Measurements from ENCODE around the gene POLR2I. TPM values are rescaled to one million over a fixed set of nuclear protein-coding genes. Genes with fewer than 3 reads are reported as not detected.

The POLR2I gene
- total and polyA plus RNA-seq, 2 of the 13 experiments (the other 11 are each of a cell fraction or from before 2014, with no cell fraction given): 40.5 to 104 TPM

DNA sequence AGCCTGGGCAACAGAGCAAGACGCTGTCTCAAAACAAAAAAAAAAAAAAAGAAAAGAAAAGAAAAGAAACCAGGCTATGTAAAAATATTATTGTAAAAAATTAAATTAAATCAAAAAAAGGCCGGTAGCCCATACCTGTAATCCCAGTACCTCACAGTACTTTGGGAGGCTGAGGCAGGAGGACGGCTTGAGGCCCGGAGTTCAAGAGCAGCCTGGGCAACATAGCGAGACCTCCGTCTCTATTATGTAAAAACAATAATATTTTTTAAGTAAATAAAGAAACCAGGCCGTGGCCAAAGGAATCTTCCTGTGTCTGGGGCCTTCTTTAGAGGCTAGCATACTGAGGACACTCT is 24.4 kb upstream of the POLR2I start (continued):
- TF ChIP-seq, protein P1, sequence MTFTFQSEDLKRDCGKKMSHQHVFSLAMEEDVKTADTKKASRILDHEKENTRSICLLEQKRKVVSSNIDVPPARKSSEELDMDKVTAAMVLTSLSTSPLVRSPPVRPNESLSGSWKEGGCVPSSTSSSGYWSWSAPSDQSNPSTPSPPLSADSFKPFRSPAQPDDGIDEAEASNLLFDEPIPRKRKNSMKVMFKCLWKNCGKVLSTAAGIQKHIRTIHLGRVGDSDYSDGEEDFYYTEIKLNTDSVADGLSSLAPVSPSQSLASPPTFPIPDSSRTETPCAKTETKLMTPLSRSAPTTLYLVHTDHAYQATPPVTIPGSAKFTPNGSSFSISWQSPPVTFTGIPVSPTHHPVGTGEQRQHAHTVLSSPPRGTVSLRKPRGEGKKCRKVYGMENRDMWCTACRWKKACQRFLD (CRISPR knock-in tag; IDR thresholded peaks at IDR 0.05; ENCODE audit: borderline replicate concordance): no peak
- TF ChIP-seq FOSL2 (CRISPR knock-in tag; IDR thresholded peaks at IDR 0.05) (no peak), ZNF468 (CRISPR knock-in tag; IDR thresholded peaks at IDR 0.05) (no peak)

DNA sequence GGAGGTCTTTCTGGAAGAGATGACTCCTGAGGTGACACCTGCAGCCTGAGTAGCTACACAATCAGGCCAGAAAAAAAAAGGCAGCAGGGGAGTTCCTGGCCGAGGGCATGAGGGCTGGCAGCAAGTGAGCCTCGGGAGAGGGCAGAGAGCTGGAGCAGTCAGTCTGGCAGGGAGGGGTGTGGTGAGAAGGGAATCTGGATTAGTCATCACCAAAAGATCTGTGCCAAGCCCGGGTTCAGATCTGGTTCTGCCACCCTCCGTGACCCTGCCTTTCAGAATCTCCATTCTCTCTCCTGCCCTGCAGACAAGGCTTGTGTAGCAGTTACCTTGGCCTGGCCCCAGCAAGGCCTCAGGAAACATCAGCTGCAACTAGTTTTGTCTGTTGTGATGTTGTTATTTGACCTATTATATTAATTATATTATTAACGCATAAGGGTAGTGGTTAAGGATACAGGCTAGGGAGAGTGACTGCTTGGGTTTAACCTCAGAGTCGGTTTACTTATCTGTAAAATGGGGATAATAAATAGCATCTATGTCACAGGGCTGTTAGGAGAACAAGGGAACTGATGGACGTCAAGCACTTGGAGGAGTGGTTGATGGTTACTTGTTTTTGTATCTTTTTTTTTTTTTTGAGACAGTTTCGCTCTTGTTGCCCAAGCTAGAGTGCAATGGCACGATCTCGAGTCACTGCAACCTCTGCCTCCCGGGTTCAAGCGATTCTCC is 22.4 kb upstream of the POLR2I start:
- H3K9me3 ChIP-seq (ENCODE audit: low read length): no peaks in the 10 kb centered on the region
- intact Hi-C loops (cut with micrococcal nuclease; ENCODE audit: unreplicated experiment): loop anchor here (1.0 kb wide), 1 partner anchor 9 kb away; no protein-coding TSS in a partner anchor
- BruUV-seq (replicated peaks): no TSS peak
- H3K4me3 ChIP-seq (replicated peaks in 1 of 3; ENCODE audit: insufficient read depth in 1 of 3, low read depth in 2 of 3, low read length in 3 of 3): peak overlapping the region; percentile 45 to 67 (median 65)
- H3K79me2 ChIP-seq (ENCODE audit: insufficient read depth, low read length): peaks cover 16% of the 10 kb centered on the region
- H3K27me3 ChIP-seq (ENCODE audit: control insufficient read depth in 1 of 2, insufficient read depth in 2 of 2, low read length in 2 of 2): no peaks in the 10 kb centered on the region; a peak in 1 of 5 replicates
- CTCF ChIA-PET (ENCODE audit: low intra/inter-chr PET ratio, low total read pairs): interaction anchor here (1.1 kb wide), 1 partner anchor 9 kb away, joined by 3 read pairs; no protein-coding TSS in a partner anchor
- DNase-seq (ENCODE audit: low spot score) (no peak), FAIRE-seq (no peak), ATAC-seq (no peak)
- peak overlapping the region; percentile 39 for H2AFZ ChIP-seq (ENCODE audit: low read length)
- H3K27ac ChIP-seq (ENCODE audit: extremely low read length, insufficient read depth, low read length): peak overlapping the region; percentile 28
- H3K9ac ChIP-seq (ENCODE audit: insufficient read depth, low read depth, low read length): peak overlapping the region; percentile 53
- H3K36me3 ChIP-seq (replicated peaks in 1 of 2; ENCODE audit: control insufficient read depth in 1 of 2, insufficient read depth in 2 of 2, low read length in 2 of 2): no peaks in the 10 kb centered on the region; a peak in 1 of 5 replicates
- peak overlapping the region; percentile 93 for H3K4me2 ChIP-seq (ENCODE audit: low read depth, low read length)
- WGBS (ENCODE audit: low lambda C conversion rate): 56% methylated on average over 12 of the region's 12 CpGs
- in situ Hi-C loops (cut with HindIII; ENCODE audit: extremely low pct_ligation_motif_present, low pct_unique_long_range_greater_than_20kb): no loop called here
- H3K4me1 ChIP-seq (ENCODE audit: insufficient read depth, low read length): peaks cover 27% of the 10 kb centered on the region
- H4K20me1 ChIP-seq (ENCODE audit: insufficient read depth, low read length): peaks cover 8% of the 10 kb centered on the region
- POLR2A ChIA-PET: interaction anchor here (0.9 to 3.6 kb wide), 3 partner anchors 8 to 22 kb away, joined by 4 to 39 read pairs (median 9); partner anchors contain the start of genes POLR2I and TBCB
- TF ChIP-seq HNRNPL (IDR thresholded peaks at IDR 0.05; ENCODE audit: low read depth, low read length): 0 out of 2 replicates have a peak, but pooled peaks have one; percentile 47
- 0 out of 2 replicates have a peak, but pooled peaks have one; percentile 20 for TF ChIP-seq ZFX (CRISPR knock-in tag; IDR thresholded peaks at IDR 0.05; ENCODE audit: low read depth)
- peak; percentile 93 for TF ChIP-seq ZNF629 (CRISPR knock-in tag; conservative IDR thresholded peaks at IDR 0.05)
- TF ChIP-seq ZNF589 (CRISPR knock-in tag; conservative IDR thresholded peaks at IDR 0.05): no peak
